ENCODE data around the gene RXRA. TPM values are rescaled to one million over a fixed set of nuclear protein-coding genes. Genes with fewer than 3 reads are reported as not detected.
A peak's percentile ranks its signal among the peaks of the same experiment; 100 is the strongest.

RXRA gene
- total RNA-seq, 4 donors from 2014 or later: 41.8 to 83.1 (median 50.4) TPM

GRCh38 chr9:134410071-134410834 is 84.0 kb downstream of the RXRA start:
- TF ChIP-seq POLR2A (IDR thresholded peaks at IDR 0.05) (no peak), CTCF (IDR thresholded peaks at IDR 0.05) (no peak)
- 67% methylated on average over 1 of the region's 17 CpGs; no CpG with 5 or more reads in 1 of the 2 donors for WGBS, 2 donors
- Histone ChIP-seq H3K27ac (peak overlapping the region; percentile 37 to 91 (median 87)), H3K4me1 (peaks cover 89 to 99% (median 98%) of the 10 kb centered on the region in 3 donors), H3K9me3 (no peaks in the 10 kb centered on the region), H3K36me3 (peaks cover 0 to 64% (median 0%) of the 10 kb centered on the region in 3 donors), H3K4me3 (no peak overlapping the region), H3K27me3 (no peaks in the 10 kb centered on the region)
- intact Hi-C loops (cut with DNase I): loop anchor here (10.0 kb wide), 1 partner anchor 85 kb away; the partner anchor contains the start of gene RXRA
- DNase-seq: no peak

GRCh38 chr9:134410835-134411217 is 84.6 kb downstream of the RXRA start:
- peaks cover 84 to 93% (median 92%) of the 10 kb centered on the region in 3 donors for H3K4me1 ChIP-seq
- intact Hi-C loops (cut with DNase I): loop anchor here (10.0 kb wide), 1 partner anchor 86 kb away; the partner anchor contains the start of gene RXRA

GRCh38 chr9:134411440-134412297 is 85.4 kb downstream of the RXRA start:
- Histone ChIP-seq H3K4me1 (peaks cover 75 to 85% (median 84%) of the 10 kb centered on the region in 3 donors), H3K27ac (peak overlapping the region in 3 of 4 donors; percentile 86 to 91 (median 88)), H3K27me3 (no peaks in the 10 kb centered on the region), H3K4me3 (no peak overlapping the region), H3K36me3 (peaks cover under 1 to 74% (median 4%) of the 10 kb centered on the region in 3 donors), H3K9me3 (no peaks in the 10 kb centered on the region)
- no peak for TF ChIP-seq CTCF (IDR thresholded peaks at IDR 0.05)
- no peak for TF ChIP-seq POLR2A (IDR thresholded peaks at IDR 0.05)
- intact Hi-C loops (cut with DNase I): loop anchor here (10.0 kb wide), 1 partner anchor 87 kb away; the partner anchor contains the start of gene RXRA
- DNase-seq: no peak
- WGBS, 2 donors: 28 to 49% methylated on average over 4 to 12 of the region's 25 CpGs

More at GRCh38 chr9:134410835-134411217, 84.6 kb downstream of the RXRA start:
- H3K9me3 ChIP-seq: no peaks in the 10 kb centered on the region
- no peak for DNase-seq
- peak overlapping the region in 3 of 4 donors; percentile 86 to 91 (median 88) for H3K27ac ChIP-seq
- no peak for TF ChIP-seq CTCF (IDR thresholded peaks at IDR 0.05)
- no peak for TF ChIP-seq POLR2A (IDR thresholded peaks at IDR 0.05)
- WGBS, 2 donors: 100% methylated on average over 2 of the region's 12 CpGs; no CpG with 5 or more reads in 1 of the 2 donors
- no peak overlapping the region for H3K4me3 ChIP-seq
- no peaks in the 10 kb centered on the region for H3K27me3 ChIP-seq
- H3K36me3 ChIP-seq: peaks cover 0 to 65% (median 0%) of the 10 kb centered on the region in 3 donors

- DNase-seq: no peak
- no peak overlapping the region for H3K4me3 ChIP-seq
- H3K4me1 ChIP-seq: peaks cover 69 to 82% (median 77%) of the 10 kb centered on the region in 3 donors
- no peaks in the 10 kb centered on the region for H3K9me3 ChIP-seq
- WGBS, 2 donors: 39% methylated on average over 3 of the region's 16 CpGs; no CpG with 5 or more reads in 1 of the 2 donors
- no peaks in the 10 kb centered on the region for H3K27me3 ChIP-seq
- intact Hi-C loops (cut with DNase I): loop anchor here (10.0 kb wide), 1 partner anchor 88 kb away; the partner anchor contains the start of gene RXRA
- TF ChIP-seq POLR2A (IDR thresholded peaks at IDR 0.05): no peak
- no peak for TF ChIP-seq CTCF (IDR thresholded peaks at IDR 0.05)
- H3K27ac ChIP-seq: peak overlapping the region in 3 of 4 donors; percentile 16 to 91 (median 88)
- peaks cover 6 to 80% (median 10%) of the 10 kb centered on the region in 3 donors for H3K36me3 ChIP-seq
Observed at GRCh38 chr9:134412298-134412711, 86.0 kb downstream of the RXRA start.
